ENCODE data around the gene TMEM167A. TPM values are rescaled to one million over a fixed set of nuclear protein-coding genes. Genes with fewer than 3 reads are reported as not detected.

Gene TMEM167A
- 10 to 100 TPM; 60.0 to 62.9 TPM for total RNA-seq

GRCh38 chr5:83076742-83077661, at the start of gene TMEM167A, which contains the start of gene XRCC4:
Gene TMEM167A, minus strand, starts transcription at chr5:83077394. Its CDS starts 71 bp downstream, at chr5:83077323.
Gene XRCC4, plus strand, starts transcription at chr5:83077547. Its CDS starts 27,373 bp downstream, at chr5:83104920.

Other genes with a start within 250 kb of the TMEM167A start
- 1 to 10 TPM; 8.1 to 8.8 TPM for gene XRCC4, start 153 bp upstream of the TMEM167A start, total RNA-seq